OCI-LY3 (cell line): ENCODE measurements around the gene GRK6.

Experiments used
- H2AFZ ChIP-seq: fragments of 200-600, 300-600 bp; shearing (Covaris generic); 2 replicates; pipeline ENCODE4 v1.6.0; 2014; ENCODE audit warnings: antibody characterized with exemption, low read depth, low read length
- H3K27ac ChIP-seq: fragments of 200-600, 300-600 bp; sonication (generic); 2 replicates; pipeline ENCODE4 v1.5.1; 2014; ENCODE audit warnings: mild to moderate bottlenecking, low read length, moderate library complexity, mixed read lengths
- H3K27me3 ChIP-seq: fragments of 200-600, 300-600 bp; sonication (generic); 2 replicates; pipeline ENCODE4 v1.6.1; 2014; ENCODE audit warnings: low read depth, low read length, mixed read lengths
- H3K36me3 ChIP-seq: fragments of 200-600, 300-600 bp; sonication (generic); replicated peaks from 2 replicates; pipeline ENCODE3; 2014; ENCODE audit warnings: low read depth, low read length, mixed read lengths
- H3K4me1 ChIP-seq: fragments of 300-600, 200-600 bp; sonication (generic); 2 replicates; pipeline ENCODE4 v1.6.1; 2014; ENCODE audit warnings: low read length, mixed read lengths
- H3K4me2 ChIP-seq: fragments of 200-600, 300-600 bp; sonication (generic); 2 replicates; pipeline ENCODE4 v1.6.1; 2014; ENCODE audit warnings: low read length, mixed read lengths
- H3K4me3 ChIP-seq: fragments of 300-600, 200-600 bp; sonication (generic); 2 replicates; pipeline ENCODE4 v1.5.1; 2014; ENCODE audit warnings: antibody characterized with exemption, mild to moderate bottlenecking, low read length, moderate library complexity
- H3K79me2 ChIP-seq: fragments of 300-600, 200-600 bp; shearing (Covaris generic); 2 replicates; pipeline ENCODE4 v1.6.1; 2014; ENCODE audit warnings: mild to moderate bottlenecking, low read length, mixed read lengths
- H3K9ac ChIP-seq: fragments of 300-600, 200-600 bp; shearing (Covaris generic); 2 replicates; pipeline ENCODE4 v1.6.0; 2014; ENCODE audit warnings: mild to moderate bottlenecking, low read length, moderate library complexity
- H3K9me3 ChIP-seq: fragments of 200-600, 300-600 bp; shearing (Covaris generic); 2 replicates; pipeline ENCODE4 v1.6.1; 2014; ENCODE audit warnings: low read length, mixed read lengths; ENCODE audit not compliant: insufficient read depth
- H4K20me1 ChIP-seq: fragments of 200-600, 300-600 bp; sonication (generic); 2 replicates; pipeline ENCODE4 v1.6.1; 2016; ENCODE audit warnings: low read length, mixed read lengths; ENCODE audit not compliant: insufficient read depth
- EZH2phosphoT487 ChIP-seq: fragments of 200-600 bp; shearing (Covaris generic); IDR thresholded peaks from 2 replicates; pipeline ENCODE4 v1.6.1; 2018; ENCODE audit warnings: antibody characterized with exemption, mixed run types, low read depth
- TF ChIP-seq, protein P1 (sequence below): fragments of 200-600, 300-600 bp; sonication (generic); IDR thresholded peaks from 2 replicates; pipeline ENCODE4 v1.5.1; 2014; ENCODE audit warnings: antibody characterized with exemption, low read length, low read depth

GRK6 gene

DNA sequence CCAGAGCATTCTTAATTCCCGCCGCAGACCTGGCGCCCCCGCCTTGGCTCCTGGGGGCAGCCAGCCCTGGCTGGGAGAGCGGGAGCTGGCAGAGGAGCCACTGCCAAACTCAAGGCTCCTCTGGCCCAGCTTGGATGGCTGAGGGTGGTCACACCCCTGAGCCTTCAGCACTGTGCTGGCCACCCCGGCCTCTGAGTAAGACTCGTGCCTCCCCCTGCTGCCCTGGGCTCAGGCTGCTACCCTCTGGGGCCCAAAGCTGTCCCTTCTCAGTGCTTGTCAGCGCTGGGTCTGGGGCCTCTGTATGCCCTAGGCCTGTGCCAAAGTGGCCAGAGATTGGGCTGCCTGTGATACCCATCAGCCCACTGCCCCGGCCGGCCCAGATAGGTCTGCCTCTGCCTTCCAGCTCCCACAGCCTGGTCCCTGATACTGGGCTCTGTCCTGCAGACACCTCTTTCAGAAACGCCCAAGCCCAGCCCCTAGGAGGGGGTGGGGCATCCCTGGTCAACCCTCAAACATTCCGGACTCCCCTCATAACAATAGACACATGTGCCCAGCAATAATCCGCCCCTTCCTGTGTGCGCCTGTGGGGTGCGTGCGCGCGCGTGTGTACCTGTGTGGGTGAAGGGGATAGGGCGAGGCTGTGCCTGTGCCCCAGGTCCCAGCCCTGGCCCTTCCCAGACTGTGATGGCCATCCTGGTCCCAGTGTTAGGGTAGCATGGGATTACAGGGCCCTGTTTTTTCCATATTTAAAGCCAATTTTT is 15.8 kb downstream of the GRK6 start:
- H3K4me2 ChIP-seq = no peak overlapping the region
- no peaks in the 10 kb centered on the region for H3K27me3 ChIP-seq
- peaks cover 20% of the 10 kb centered on the region for H3K4me1 ChIP-seq
- H3K9me3 ChIP-seq = no peaks in the 10 kb centered on the region
- no peak overlapping the region for H3K27ac ChIP-seq
- peaks cover 6% of the 10 kb centered on the region for H3K36me3 ChIP-seq
- no peak overlapping the region for H3K9ac ChIP-seq
- H2AFZ ChIP-seq = no peak overlapping the region
- no peaks in the 10 kb centered on the region; the same call in 1 of the 2 replicates for H4K20me1 ChIP-seq
- H3K79me2 ChIP-seq = no peaks in the 10 kb centered on the region
- TF ChIP-seq EZH2phosphoT487 = no peak
- TF ChIP-seq, protein P1, sequence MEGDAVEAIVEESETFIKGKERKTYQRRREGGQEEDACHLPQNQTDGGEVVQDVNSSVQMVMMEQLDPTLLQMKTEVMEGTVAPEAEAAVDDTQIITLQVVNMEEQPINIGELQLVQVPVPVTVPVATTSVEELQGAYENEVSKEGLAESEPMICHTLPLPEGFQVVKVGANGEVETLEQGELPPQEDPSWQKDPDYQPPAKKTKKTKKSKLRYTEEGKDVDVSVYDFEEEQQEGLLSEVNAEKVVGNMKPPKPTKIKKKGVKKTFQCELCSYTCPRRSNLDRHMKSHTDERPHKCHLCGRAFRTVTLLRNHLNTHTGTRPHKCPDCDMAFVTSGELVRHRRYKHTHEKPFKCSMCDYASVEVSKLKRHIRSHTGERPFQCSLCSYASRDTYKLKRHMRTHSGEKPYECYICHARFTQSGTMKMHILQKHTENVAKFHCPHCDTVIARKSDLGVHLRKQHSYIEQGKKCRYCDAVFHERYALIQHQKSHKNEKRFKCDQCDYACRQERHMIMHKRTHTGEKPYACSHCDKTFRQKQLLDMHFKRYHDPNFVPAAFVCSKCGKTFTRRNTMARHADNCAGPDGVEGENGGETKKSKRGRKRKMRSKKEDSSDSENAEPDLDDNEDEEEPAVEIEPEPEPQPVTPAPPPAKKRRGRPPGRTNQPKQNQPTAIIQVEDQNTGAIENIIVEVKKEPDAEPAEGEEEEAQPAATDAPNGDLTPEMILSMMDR = no peak
- H3K4me3 ChIP-seq = no peak overlapping the region

DNA sequence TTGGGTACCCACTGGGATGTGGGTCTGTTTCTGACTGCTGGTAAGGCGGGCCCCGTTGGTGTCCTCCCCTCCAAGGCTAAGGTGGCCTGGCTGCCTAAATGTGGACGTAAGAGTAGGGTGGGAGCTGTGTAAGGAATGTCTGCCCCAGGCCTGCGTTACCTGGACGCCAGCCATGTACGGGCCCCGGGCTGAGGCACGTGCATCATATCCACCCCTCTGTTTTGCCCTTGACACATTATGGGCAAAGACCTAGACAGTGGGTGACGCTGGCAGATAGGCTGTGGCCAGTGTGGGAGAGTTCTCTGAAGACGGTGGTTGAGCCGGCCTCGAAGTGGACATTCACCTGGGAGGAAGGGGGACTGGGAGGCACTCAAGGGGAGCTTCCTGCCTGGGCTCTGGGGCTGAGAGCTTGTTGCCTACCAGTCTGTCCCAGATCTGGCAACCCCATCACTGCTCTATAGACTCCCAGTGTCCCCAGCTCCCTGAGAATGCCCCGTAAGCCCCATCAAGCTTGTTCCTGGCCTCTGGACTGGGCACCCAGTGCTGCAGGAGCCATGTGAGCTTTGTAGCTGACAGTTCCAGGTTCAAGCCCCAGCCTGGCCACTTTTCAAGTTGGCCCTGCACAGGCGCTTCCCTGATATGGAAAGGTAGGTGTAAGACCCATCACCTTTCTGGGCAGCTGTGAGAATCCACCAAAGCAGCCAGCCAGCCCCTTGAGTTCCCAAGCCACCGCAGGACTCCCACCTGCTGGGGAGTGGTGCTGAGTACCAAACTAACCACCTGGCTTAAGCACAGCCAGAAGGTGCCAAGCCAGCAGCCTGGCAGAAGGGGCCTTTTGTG is 16.9 kb downstream of the GRK6 start:
- TF ChIP-seq, protein P1 = no peak
- no peak for TF ChIP-seq EZH2phosphoT487
- Histone ChIP-seq H3K4me2 (no peak overlapping the region), H3K27ac (no peak overlapping the region), H3K9me3 (no peaks in the 10 kb centered on the region), H3K36me3 (no peaks in the 10 kb centered on the region), H3K9ac (no peak overlapping the region), H3K4me1 (peaks cover 30% of the 10 kb centered on the region), H3K27me3 (no peaks in the 10 kb centered on the region), H3K4me3 (no peak overlapping the region), H2AFZ (no peak overlapping the region), H3K79me2 (no peaks in the 10 kb centered on the region), H4K20me1 (no peaks in the 10 kb centered on the region; the same call in 1 of the 2 replicates)

DNA sequence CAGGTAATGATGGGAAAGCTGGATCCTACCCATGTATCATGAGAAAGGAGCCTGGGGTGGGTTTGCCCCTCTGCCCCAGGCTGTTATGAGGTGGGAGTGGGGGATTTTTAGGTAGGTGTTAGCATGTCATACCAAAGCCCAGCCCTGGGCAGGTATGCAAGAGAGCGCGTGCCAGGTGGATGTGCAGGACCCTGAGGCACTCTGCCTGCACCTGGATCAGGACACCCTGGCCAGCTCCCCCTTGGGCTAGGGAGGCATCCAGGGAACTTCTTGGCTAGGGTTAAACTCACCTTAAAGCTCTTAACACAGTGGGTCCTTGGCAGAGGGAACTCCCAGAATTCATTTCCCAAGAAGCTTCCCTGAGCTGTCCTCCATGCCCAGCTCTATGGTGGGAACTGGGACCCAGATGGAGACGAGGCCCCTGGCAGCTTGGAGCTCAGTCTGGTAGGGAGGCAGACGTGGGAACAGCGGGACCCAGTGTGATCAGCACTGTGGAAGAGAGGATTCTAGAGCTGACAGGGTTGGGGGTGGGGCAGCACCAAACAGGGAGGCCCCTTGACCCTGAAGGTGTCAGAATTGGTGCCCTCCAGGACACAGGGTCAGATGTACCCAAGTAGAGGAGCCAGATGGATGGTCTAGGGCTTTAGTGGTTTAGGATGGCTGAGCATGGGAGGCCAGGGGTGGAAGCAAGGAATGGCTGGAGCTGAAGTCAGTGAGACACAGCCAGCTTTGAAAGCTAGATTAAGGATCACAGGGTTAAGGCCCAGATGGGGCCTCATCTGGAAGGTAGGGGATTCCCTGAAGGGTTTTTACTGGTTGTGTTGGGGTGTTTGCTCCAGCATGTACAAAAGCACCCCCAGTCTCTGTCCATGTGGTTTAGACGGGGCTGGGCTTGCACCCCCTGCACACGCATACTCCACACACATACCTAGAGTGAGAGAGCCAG is 17.9 kb downstream of the GRK6 start:
- Histone ChIP-seq H3K4me2 (no peak overlapping the region), H3K27ac (no peak overlapping the region), H3K4me3 (no peak overlapping the region), H3K36me3 (no peaks in the 10 kb centered on the region), H3K27me3 (no peaks in the 10 kb centered on the region), H3K79me2 (no peaks in the 10 kb centered on the region), H2AFZ (no peak overlapping the region), H3K9me3 (no peaks in the 10 kb centered on the region), H4K20me1 (no peaks in the 10 kb centered on the region), H3K4me1 (peaks cover 35% of the 10 kb centered on the region), H3K9ac (no peak overlapping the region)
- no peak for TF ChIP-seq EZH2phosphoT487
- TF ChIP-seq, protein P1 = no peak
